Measurements from ENCODE around the gene FNDC8.

- TF ChIP-seq POLR2AphosphoS5 (IDR thresholded peaks at IDR 0.05; ENCODE audit: low read depth, low read length) (no peak), TAF1 (IDR thresholded peaks at IDR 0.05; ENCODE audit: borderline replicate concordance, low read depth, low read length) (no peak)
Observed at GRCh38 chr17:35155246-35155645, 33.8 kb downstream of the FNDC8 start.

Measured in GM12892 (cell line).